HG03571 (cell line): ENCODE data around the gene MICAL3.
"Not testable (repeated sequence)": the region's sequence is repeated elsewhere in the genome, so short reads cannot be mapped to it uniquely, and the experiment has no call there.

ENCODE experiments used
- ATAC-seq: cut with Tn5 transposase; IDR thresholded peaks from one replicate; pipeline ENCODE4 v1.9.1; 2021; ENCODE audit not compliant: unreplicated experiment

The MICAL3 gene

GRCh38 chr22:17892376-17892775 lies 132.0 kb downstream of the MICAL3 start:
- ATAC-seq: no peak

- no peak for ATAC-seq
These were observed 132.7 kb downstream of the MICAL3 start for GRCh38 chr22:17891481-17892167.

GRCh38 chr22:17890892-17891291 lies 133.5 kb downstream of the MICAL3 start:
- no peak for ATAC-seq

GRCh38 chr22:17890245-17890671 lies 134.1 kb downstream of the MICAL3 start:
- ATAC-seq: no peak

GRCh38 chr22:17888855-17889254 lies 135.5 kb downstream of the MICAL3 start:
- ATAC-seq: no peak

- no peak for ATAC-seq
These were observed 135.9 kb downstream of the MICAL3 start for GRCh38 chr22:17888439-17888838.

- ATAC-seq: no peak
These were observed 139.5 kb downstream of the MICAL3 start for GRCh38 chr22:17884893-17885292.

- ATAC-seq: no peak
These were observed 140.3 kb downstream of the MICAL3 start for GRCh38 chr22:17884084-17884483.

GRCh38 chr22:17883356-17883755 lies 141.0 kb downstream of the MICAL3 start:
- no peak for ATAC-seq

- no peak for ATAC-seq
These were observed 141.6 kb downstream of the MICAL3 start for GRCh38 chr22:17882727-17883126.

- ATAC-seq: no peak
These were observed 142.2 kb downstream of the MICAL3 start for GRCh38 chr22:17882162-17882561.

GRCh38 chr22:17881366-17881765 lies 143.0 kb downstream of the MICAL3 start:
- ATAC-seq: no peak

GRCh38 chr22:17880468-17880867 lies 143.9 kb downstream of the MICAL3 start:
- ATAC-seq: no peak

- no peak for ATAC-seq
These were observed 144.3 kb downstream of the MICAL3 start for GRCh38 chr22:17880020-17880419.

- ATAC-seq: no peak
These were observed 145.4 kb downstream of the MICAL3 start for GRCh38 chr22:17878941-17879340.

- no peak for ATAC-seq
These were observed 146.1 kb downstream of the MICAL3 start for GRCh38 chr22:17878186-17878694.

- ATAC-seq: not testable (repeated sequence)
These were observed 147.2 kb downstream of the MICAL3 start for GRCh38 chr22:17876878-17877855.

GRCh38 chr22:17876306-17876831 lies 148.0 kb downstream of the MICAL3 start:
- no peak for ATAC-seq

GRCh38 chr22:17875631-17876030 lies 148.7 kb downstream of the MICAL3 start:
- no peak for ATAC-seq

GRCh38 chr22:17875156-17875555 lies 149.2 kb downstream of the MICAL3 start:
- no peak for ATAC-seq

- no peak for ATAC-seq
These were observed 150.0 kb downstream of the MICAL3 start for GRCh38 chr22:17874231-17874905.
